ENCODE measurements around the gene LPP.

DNA sequence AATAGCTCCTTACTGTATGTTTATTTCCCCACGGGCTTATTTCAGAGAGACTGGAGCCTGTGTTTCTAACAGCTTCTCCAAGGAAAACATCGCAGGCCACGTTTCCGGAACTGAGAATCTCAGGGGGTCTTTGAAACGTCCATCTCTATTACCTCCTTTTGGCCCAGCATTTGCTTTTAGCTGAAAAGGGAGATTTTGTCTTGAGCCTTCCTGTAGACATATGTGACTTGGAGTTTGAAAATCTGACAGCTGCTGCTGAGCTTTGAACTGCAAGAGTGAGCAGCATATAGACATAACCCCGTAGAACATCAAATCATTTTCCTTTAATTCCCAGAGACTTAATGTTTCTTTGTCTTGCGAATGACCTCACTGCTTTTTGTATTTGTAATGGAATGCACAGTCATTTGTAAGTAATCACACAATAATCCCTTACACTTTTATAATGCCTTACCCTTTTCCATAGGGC lies 54.6 kb downstream of the LPP start:
- TF ChIP-seq ZNF777 (CRISPR knock-in tag; IDR thresholded peaks at IDR 0.05), result no peak
- TF ChIP-seq, protein P1, sequence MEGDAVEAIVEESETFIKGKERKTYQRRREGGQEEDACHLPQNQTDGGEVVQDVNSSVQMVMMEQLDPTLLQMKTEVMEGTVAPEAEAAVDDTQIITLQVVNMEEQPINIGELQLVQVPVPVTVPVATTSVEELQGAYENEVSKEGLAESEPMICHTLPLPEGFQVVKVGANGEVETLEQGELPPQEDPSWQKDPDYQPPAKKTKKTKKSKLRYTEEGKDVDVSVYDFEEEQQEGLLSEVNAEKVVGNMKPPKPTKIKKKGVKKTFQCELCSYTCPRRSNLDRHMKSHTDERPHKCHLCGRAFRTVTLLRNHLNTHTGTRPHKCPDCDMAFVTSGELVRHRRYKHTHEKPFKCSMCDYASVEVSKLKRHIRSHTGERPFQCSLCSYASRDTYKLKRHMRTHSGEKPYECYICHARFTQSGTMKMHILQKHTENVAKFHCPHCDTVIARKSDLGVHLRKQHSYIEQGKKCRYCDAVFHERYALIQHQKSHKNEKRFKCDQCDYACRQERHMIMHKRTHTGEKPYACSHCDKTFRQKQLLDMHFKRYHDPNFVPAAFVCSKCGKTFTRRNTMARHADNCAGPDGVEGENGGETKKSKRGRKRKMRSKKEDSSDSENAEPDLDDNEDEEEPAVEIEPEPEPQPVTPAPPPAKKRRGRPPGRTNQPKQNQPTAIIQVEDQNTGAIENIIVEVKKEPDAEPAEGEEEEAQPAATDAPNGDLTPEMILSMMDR (CRISPR knock-in tag; IDR thresholded peaks at IDR 0.05), result no peak
- TF ChIP-seq KLF9 (CRISPR knock-in tag; IDR thresholded peaks at IDR 0.05; ENCODE audit: low read depth), result no peak
- TF ChIP-seq, protein P2, sequence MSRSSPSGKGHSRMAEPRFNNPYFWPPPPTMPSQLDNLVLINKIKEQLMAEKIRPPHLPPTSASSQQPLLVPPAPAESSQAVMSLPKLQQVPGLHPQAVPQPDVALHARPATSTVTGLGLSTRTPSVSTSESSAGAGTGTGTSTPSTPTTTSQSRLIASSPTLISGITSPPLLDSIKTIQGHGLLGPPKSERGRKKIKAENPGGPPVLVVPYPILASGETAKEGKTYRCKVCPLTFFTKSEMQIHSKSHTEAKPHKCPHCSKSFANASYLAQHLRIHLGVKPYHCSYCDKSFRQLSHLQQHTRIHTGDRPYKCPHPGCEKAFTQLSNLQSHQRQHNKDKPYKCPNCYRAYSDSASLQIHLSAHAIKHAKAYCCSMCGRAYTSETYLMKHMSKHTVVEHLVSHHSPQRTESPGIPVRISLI (CRISPR knock-in tag; IDR thresholded peaks at IDR 0.05; ENCODE audit: borderline replicate concordance), result no peak
- no peak for TF ChIP-seq ZNF10 (CRISPR knock-in tag; IDR thresholded peaks at IDR 0.05; ENCODE audit: borderline replicate concordance, low read depth)
